Breast epithelium (tissue), 4 donors: ENCODE results near the gene DDX52. TPM values are rescaled to one million over a fixed set of nuclear protein-coding genes. Genes with fewer than 3 reads are reported as not detected.

ENCODE experiments used
- DNase-seq, 2 donors: peaks; one replicate each; pipeline ENCODE4 v3.0.0-alpha.2; 2019; ENCODE audit warnings: low spot score in 2 of 2
- H3K27ac ChIP-seq, 2 donors: fragments of 200-600 bp; sonication (generic) in 1 of 2; one replicate each; pipeline ENCODE4 v1.5.1; 2016 to 2019; ENCODE audit warnings: mild to moderate bottlenecking in 1 of 2
- H3K27me3 ChIP-seq, 2 donors: fragments of 200-600 bp; sonication (generic) in 1 of 2; one replicate each; pipeline versions ENCODE4 v1.5.1 to v1.6.0; 2017 to 2019; ENCODE audit warnings: control low read depth in 1 of 2, mild to moderate bottlenecking in 1 of 2
- H3K36me3 ChIP-seq: fragments of 200-600 bp; one replicate; pipeline ENCODE4 v1.5.1; 2019
- H3K4me1 ChIP-seq, 2 donors: fragments of 200-600 bp; sonication (generic); one replicate each; pipeline ENCODE4 v1.5.1; 2016 to 2019; ENCODE audit warnings: control low read depth in 1 of 2
- H3K4me3 ChIP-seq, 3 donors: fragments of 200-600 bp; sonication (generic); 1 replicate in 2 of 3; 2 replicates in 1 of 3; pipeline ENCODE4 v1.5.1; 2016 to 2019; ENCODE audit warnings: mild to moderate bottlenecking in 3 of 3, moderate library complexity in 2 of 3
- H3K9me3 ChIP-seq, 2 donors: fragments of 200-600 bp; sonication (generic) in 1 of 2; one replicate each; pipeline ENCODE4 v1.5.1; 2016 to 2019; ENCODE audit warnings: control low read depth in 1 of 2
- POLR2A ChIP-seq: fragments of 450-650 bp; IDR thresholded peaks from one replicate; pipeline ENCODE4 v1.6.1; 2016; ENCODE audit warnings: antibody characterized with exemption, mild to moderate bottlenecking, moderate library complexity
- POLR2AphosphoS5 ChIP-seq, 3 donors: sonication (generic); formaldehyde crosslinking; IDR thresholded peaks; one replicate each; pipeline ENCODE4 v1.6.1; 2017; ENCODE audit warnings: antibody characterized with exemption in 3 of 3
- intact Hi-C: fragments of 100-400 bp; cut with DNase I; formaldehyde crosslinking; loops from one replicate; pipeline ENCODE4 v1.15.1; 2023; ENCODE audit warnings: low total_unique reads
- total RNA-seq, 3 donors: library from RNA; depleted of rRNA; stranded (reverse); fragments of >200 nt; gene quantifications; one replicate each; pipeline ENCODE4 v1.1.0, GENCODE V29; 2016
- TF ChIP-seq, protein P1 (sequence below), 3 donors: fragments of 450-650 bp; IDR thresholded peaks; one replicate each; pipeline ENCODE4 v1.5.1; 2016 to 2017; ENCODE audit warnings: antibody characterized with exemption in 3 of 3, mild to moderate bottlenecking in 3 of 3, moderate library complexity in 3 of 3

The DDX52 gene
- total RNA-seq, 3 donors from 2014 or later = 15.8 to 29.3 (median 20.0) TPM

DNA sequence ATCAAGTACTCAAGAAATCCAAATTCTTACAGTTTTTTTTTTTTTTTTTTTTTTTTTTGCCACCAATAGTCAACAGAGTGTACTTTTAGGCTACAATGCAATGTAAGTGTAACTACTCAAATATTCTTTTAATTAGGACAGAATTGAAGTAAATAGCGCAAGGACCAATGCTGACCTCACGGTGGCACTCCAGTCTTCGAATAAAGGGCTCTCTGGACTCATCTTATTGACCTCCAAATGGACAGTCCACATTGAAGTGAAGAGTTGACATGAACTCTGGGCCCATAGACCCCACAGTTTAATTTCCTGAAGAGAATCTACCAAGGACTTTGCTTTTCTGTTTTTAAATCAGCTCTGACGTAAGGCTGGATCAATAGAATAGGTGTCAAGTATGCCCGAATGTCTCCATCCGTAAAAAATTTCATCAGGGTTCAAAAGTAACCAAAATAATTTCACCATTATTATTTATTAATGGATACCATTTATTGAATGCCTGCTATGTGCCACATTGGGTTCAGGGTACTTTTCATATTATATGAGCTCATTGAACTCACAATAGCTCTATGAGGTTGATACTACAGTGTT, 7.3 kb upstream of the DDX52 start:
- no peaks in the 10 kb centered on the region for H3K4me1 ChIP-seq
- intact Hi-C loops = no loop called here
- no peaks in the 10 kb centered on the region for H3K9me3 ChIP-seq
- DNase-seq = no peak
- TF ChIP-seq, protein P1, sequence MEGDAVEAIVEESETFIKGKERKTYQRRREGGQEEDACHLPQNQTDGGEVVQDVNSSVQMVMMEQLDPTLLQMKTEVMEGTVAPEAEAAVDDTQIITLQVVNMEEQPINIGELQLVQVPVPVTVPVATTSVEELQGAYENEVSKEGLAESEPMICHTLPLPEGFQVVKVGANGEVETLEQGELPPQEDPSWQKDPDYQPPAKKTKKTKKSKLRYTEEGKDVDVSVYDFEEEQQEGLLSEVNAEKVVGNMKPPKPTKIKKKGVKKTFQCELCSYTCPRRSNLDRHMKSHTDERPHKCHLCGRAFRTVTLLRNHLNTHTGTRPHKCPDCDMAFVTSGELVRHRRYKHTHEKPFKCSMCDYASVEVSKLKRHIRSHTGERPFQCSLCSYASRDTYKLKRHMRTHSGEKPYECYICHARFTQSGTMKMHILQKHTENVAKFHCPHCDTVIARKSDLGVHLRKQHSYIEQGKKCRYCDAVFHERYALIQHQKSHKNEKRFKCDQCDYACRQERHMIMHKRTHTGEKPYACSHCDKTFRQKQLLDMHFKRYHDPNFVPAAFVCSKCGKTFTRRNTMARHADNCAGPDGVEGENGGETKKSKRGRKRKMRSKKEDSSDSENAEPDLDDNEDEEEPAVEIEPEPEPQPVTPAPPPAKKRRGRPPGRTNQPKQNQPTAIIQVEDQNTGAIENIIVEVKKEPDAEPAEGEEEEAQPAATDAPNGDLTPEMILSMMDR (IDR thresholded peaks at IDR 0.05) = peak in 1 of 3 donors; percentile 11
- no peak for TF ChIP-seq POLR2A
- H3K36me3 ChIP-seq = no peaks in the 10 kb centered on the region
- no peak overlapping the region for H3K27ac ChIP-seq
- no peak overlapping the region for H3K4me3 ChIP-seq
- H3K27me3 ChIP-seq = peaks cover 0 to 15% of the 10 kb centered on the region in 2 donors

DNA sequence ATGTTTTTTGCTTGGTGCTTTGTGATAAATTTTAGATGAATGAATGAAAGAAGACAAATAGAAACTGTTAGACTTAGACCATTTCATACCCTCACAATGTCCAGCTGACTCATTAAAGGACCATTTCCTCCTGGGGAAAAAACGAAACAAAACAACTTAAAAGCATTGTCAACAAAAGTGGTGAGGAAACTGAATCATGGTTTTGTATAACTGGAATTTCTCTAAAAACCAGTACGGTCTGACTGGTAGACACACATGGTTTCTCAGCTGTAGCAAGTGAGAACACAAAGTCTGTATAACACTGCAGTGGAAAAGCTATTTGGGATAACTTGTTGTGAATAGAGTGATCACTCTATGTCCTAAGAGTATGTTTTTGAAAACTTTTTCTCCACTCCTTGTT, 5.3 kb upstream of the DDX52 start:
- no peaks in the 10 kb centered on the region for H3K36me3 ChIP-seq
- H3K9me3 ChIP-seq = no peaks in the 10 kb centered on the region
- H3K27ac ChIP-seq = no peak overlapping the region
- DNase-seq = no peak
- no peaks in the 10 kb centered on the region for H3K4me1 ChIP-seq
- H3K4me3 ChIP-seq = no peak overlapping the region
- intact Hi-C loops = no loop called here
- TF ChIP-seq, protein P1 (IDR thresholded peaks at IDR 0.05) = no peak
- TF ChIP-seq POLR2AphosphoS5 (IDR thresholded peaks at IDR 0.05) (no peak), POLR2A (no peak)
- H3K27me3 ChIP-seq = peaks cover 0 to 15% of the 10 kb centered on the region in 2 donors

DNA sequence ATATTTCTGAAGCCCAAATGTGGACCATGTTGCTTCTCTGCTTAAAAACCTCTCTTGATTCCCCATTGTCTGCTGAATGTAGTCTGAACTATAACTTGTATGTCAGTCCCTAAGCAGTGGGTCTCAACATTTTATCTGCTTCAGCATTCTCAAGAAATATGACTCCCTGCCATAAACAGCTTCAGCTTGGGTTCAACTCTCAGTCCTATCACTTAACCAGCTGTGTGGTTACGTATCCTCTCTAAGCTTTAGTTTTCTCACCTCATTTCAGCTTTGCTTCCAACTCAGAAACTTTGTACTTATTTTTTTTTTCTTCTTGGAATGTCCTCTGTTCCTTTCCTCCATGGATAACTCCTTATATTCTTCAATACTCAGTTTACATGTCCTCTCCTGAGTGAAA, 4.6 kb upstream of the DDX52 start:
- Histone ChIP-seq H3K9me3 (no peaks in the 10 kb centered on the region), H3K27me3 (peaks cover 0 to 15% of the 10 kb centered on the region in 2 donors), H3K4me3 (no peak overlapping the region), H3K36me3 (no peaks in the 10 kb centered on the region), H3K27ac (no peak overlapping the region), H3K4me1 (no peaks in the 10 kb centered on the region)
- TF ChIP-seq, protein P1 (IDR thresholded peaks at IDR 0.05) = no peak
- TF ChIP-seq POLR2A = no peak
- TF ChIP-seq POLR2AphosphoS5 (IDR thresholded peaks at IDR 0.05) = no peak
- no peak for DNase-seq
- intact Hi-C loops = no loop called here

DNA sequence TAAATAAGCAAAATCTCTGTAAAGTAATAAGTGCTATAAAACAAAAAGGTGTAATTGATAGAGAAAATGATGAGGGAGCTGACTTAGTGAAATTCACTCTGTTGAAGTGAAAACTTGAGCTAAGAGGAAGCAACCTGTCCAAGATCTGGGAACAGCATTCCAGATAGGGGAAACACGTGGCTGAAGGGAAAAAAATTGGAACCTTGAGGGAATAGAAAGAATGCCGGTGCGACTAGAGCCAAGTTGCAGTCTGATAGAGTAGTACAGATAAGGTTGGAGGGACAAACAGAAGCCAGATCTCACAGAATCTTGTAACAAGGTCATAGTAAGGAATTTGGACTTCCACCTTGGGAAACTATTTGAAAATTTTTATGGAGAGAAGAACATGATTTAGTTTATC, 623 bp upstream of the DDX52 start:
- Histone ChIP-seq H3K9me3 (no peaks in the 10 kb centered on the region), H3K36me3 (no peaks in the 10 kb centered on the region), H3K4me1 (peaks cover 0 to 9% of the 10 kb centered on the region in 2 donors), H3K27ac (peak overlapping the region; percentile 91), H3K4me3 (peak overlapping the region; percentile 59 to 85 (median 76)), H3K27me3 (peaks cover 0 to 10% of the 10 kb centered on the region in 2 donors)
- intact Hi-C loops = no loop called here
- TF ChIP-seq POLR2AphosphoS5 (IDR thresholded peaks at IDR 0.05) = no peak
- no peak for TF ChIP-seq POLR2A
- TF ChIP-seq, protein P1 (IDR thresholded peaks at IDR 0.05) = no peak
- no peak for DNase-seq

DNA sequence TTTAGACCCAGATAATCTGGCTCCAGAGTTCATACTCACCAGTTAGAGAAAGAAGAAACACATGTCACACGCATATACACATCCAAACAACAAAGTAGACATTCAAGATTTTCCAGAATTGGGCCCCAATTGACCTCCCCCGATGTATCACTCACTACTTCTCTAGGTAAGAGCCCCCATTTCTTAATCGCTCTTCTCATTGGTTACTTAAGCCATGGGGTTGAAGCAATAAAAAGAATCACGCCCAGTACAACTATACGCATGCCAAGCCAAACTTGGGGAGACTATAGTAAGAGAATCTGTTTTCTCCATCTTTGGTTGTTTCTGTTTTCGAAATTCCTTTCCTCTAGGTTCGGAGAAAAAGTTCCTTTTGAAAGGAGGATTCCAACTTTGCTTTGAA, 565 bp downstream of the DDX52 start:
- no peaks in the 10 kb centered on the region for H3K9me3 ChIP-seq
- H3K36me3 ChIP-seq = no peaks in the 10 kb centered on the region
- H3K27me3 ChIP-seq = peaks cover 0 to 9% of the 10 kb centered on the region in 2 donors
- TF ChIP-seq, protein P1 (IDR thresholded peaks at IDR 0.05) = no peak
- TF ChIP-seq POLR2A = no peak
- TF ChIP-seq POLR2AphosphoS5 (IDR thresholded peaks at IDR 0.05) = no peak
- peak overlapping the region; percentile 91 for H3K27ac ChIP-seq
- intact Hi-C loops = no loop called here
- DNase-seq = no peak
- peak overlapping the region; percentile 59 to 85 (median 76) for H3K4me3 ChIP-seq
- H3K4me1 ChIP-seq = peaks cover 0 to 9% of the 10 kb centered on the region in 2 donors
